ENCODE data around the gene PIK3AP1. TPM values are rescaled to one million over a fixed set of nuclear protein-coding genes. Genes with fewer than 3 reads are reported as not detected.

Gene PIK3AP1
- total RNA-seq, 1 experiment from 2014 or later = 3.7 TPM

- Histone ChIP-seq H3K9me2 (replicated peaks; ENCODE audit: low read length) (no peaks in the 10 kb centered on the region), H4K20me1 (ENCODE audit: low read length) (no peaks in the 10 kb centered on the region), H3K4me3 (ENCODE audit: low read length) (no peak overlapping the region), H2AFZ (ENCODE audit: low read length) (0 out of 2 replicates have a peak overlapping the region, but pooled peaks have one; percentile 15), H3K79me2 (ENCODE audit: low read length) (no peaks in the 10 kb centered on the region), H3K27me3 (ENCODE audit: low read length) (no peaks in the 10 kb centered on the region), H3K27ac (ENCODE audit: low read length) (peak overlapping the region; percentile 41; the same call in 1 of the 2 replicates), H3K4me2 (ENCODE audit: low read length) (no peak overlapping the region), H3F3A (ENCODE audit: low read length, unreplicated experiment) (no peaks in the 10 kb centered on the region), H3K4me1 (ENCODE audit: insufficient read depth, low read length) (peaks cover 3% of the 10 kb centered on the region; the same call in 1 of the 2 replicates), H3K36me3 (ENCODE audit: low read depth, low read length) (no peaks in the 10 kb centered on the region), H3K9ac (ENCODE audit: low read length) (no peak overlapping the region), H3K9me3 (ENCODE audit: low read length) (no peaks in the 10 kb centered on the region)
- TF ChIP-seq EZH2phosphoT487 (IDR thresholded peaks at IDR 0.05; ENCODE audit: borderline replicate concordance, low read length) (no peak), EZH2 (IDR thresholded peaks at IDR 0.05; ENCODE audit: low read length, unreplicated experiment) (no peak), CTCF (conservative IDR thresholded peaks at IDR 0.05; ENCODE audit: low read depth, low read length) (no peak)
- CTCF ChIA-PET = no interaction called here
- POLR2A ChIA-PET (ENCODE audit: unreplicated experiment) = no interaction called here
- DNase-seq (peak; percentile 7), ATAC-seq (no peak)
- intact Hi-C loops (cut with micrococcal nuclease) = no loop called here
- BruUV-seq (replicated peaks) = no TSS peak
These were observed 27.6 kb upstream of the PIK3AP1 start for GRCh38 chr10:96747734-96748550.

- BruUV-seq (replicated peaks) = no TSS peak
- TF ChIP-seq EZH2 (IDR thresholded peaks at IDR 0.05; ENCODE audit: low read length, unreplicated experiment) (no peak), EZH2phosphoT487 (IDR thresholded peaks at IDR 0.05; ENCODE audit: borderline replicate concordance, low read length) (no peak), CTCF (conservative IDR thresholded peaks at IDR 0.05; ENCODE audit: low read depth, low read length) (no peak)
- CTCF ChIA-PET = no interaction called here
These were observed 26.2 kb upstream of the PIK3AP1 start for GRCh38 chr10:96746503-96746902.

GRCh38 chr10:96745950-96746349 lies 25.6 kb upstream of the PIK3AP1 start:
- no peak overlapping the region for H3K4me3 ChIP-seq (ENCODE audit: low read length)
- BruUV-seq (replicated peaks) = no TSS peak
- no peak overlapping the region for H2AFZ ChIP-seq (ENCODE audit: low read length)
- H3K4me1 ChIP-seq (ENCODE audit: insufficient read depth, low read length) = peaks cover 3% of the 10 kb centered on the region; the same call in 1 of the 2 replicates
- DNase-seq (no peak), ATAC-seq (no peak)
- no peak overlapping the region for H3K27ac ChIP-seq (ENCODE audit: low read length)
- no peaks in the 10 kb centered on the region for H3K9me2 ChIP-seq (replicated peaks; ENCODE audit: low read length)
- TF ChIP-seq EZH2 (IDR thresholded peaks at IDR 0.05; ENCODE audit: low read length, unreplicated experiment) (no peak), EZH2phosphoT487 (IDR thresholded peaks at IDR 0.05; ENCODE audit: borderline replicate concordance, low read length) (no peak), CTCF (conservative IDR thresholded peaks at IDR 0.05; ENCODE audit: low read depth, low read length) (no peak)
- no peaks in the 10 kb centered on the region for H3K27me3 ChIP-seq (ENCODE audit: low read length)
- intact Hi-C loops (cut with micrococcal nuclease) = no loop called here
- no peaks in the 10 kb centered on the region for H4K20me1 ChIP-seq (ENCODE audit: low read length)
- no peaks in the 10 kb centered on the region for H3K36me3 ChIP-seq (ENCODE audit: low read depth, low read length)
- H3K79me2 ChIP-seq (ENCODE audit: low read length) = no peaks in the 10 kb centered on the region
- CTCF ChIA-PET = no interaction called here
- H3F3A ChIP-seq (ENCODE audit: low read length, unreplicated experiment) = no peaks in the 10 kb centered on the region
- POLR2A ChIA-PET (ENCODE audit: unreplicated experiment) = no interaction called here
- H3K4me2 ChIP-seq (ENCODE audit: low read length) = no peak overlapping the region
- no peak overlapping the region for H3K9ac ChIP-seq (ENCODE audit: low read length)
- no peaks in the 10 kb centered on the region for H3K9me3 ChIP-seq (ENCODE audit: low read length)

More at GRCh38 chr10:96746503-96746902, 26.2 kb upstream of the PIK3AP1 start:
- H3K4me2 ChIP-seq (ENCODE audit: low read length) = no peak overlapping the region
- H3K27me3 ChIP-seq (ENCODE audit: low read length) = no peaks in the 10 kb centered on the region
- POLR2A ChIA-PET (ENCODE audit: unreplicated experiment) = no interaction called here
- H3K9ac ChIP-seq (ENCODE audit: low read length) = no peak overlapping the region
- no peak overlapping the region for H3K27ac ChIP-seq (ENCODE audit: low read length)
- no peaks in the 10 kb centered on the region for H3K36me3 ChIP-seq (ENCODE audit: low read depth, low read length)
- no peak overlapping the region for H3K4me3 ChIP-seq (ENCODE audit: low read length)
- H3K9me3 ChIP-seq (ENCODE audit: low read length) = no peaks in the 10 kb centered on the region
- no peak for DNase-seq
- H3K79me2 ChIP-seq (ENCODE audit: low read length) = no peaks in the 10 kb centered on the region
- H3K4me1 ChIP-seq (ENCODE audit: insufficient read depth, low read length) = peaks cover 3% of the 10 kb centered on the region; the same call in 1 of the 2 replicates
- no peaks in the 10 kb centered on the region for H3F3A ChIP-seq (ENCODE audit: low read length, unreplicated experiment)
- no peaks in the 10 kb centered on the region for H3K9me2 ChIP-seq (replicated peaks; ENCODE audit: low read length)
- H2AFZ ChIP-seq (ENCODE audit: low read length) = no peak overlapping the region
- ATAC-seq = no peak
- intact Hi-C loops (cut with micrococcal nuclease) = no loop called here
- no peaks in the 10 kb centered on the region for H4K20me1 ChIP-seq (ENCODE audit: low read length)

Data from PC-3 (cell line).